ENCODE data around the gene THOC6.

THOC6 gene

GRCh38 chr16:3046641-3047386 lies 23.0 kb downstream of the THOC6 start:
- ATAC-seq: no peak; the same call in 2 of the 3 replicates
- TF ChIP-seq CSDC2 (CRISPR knock-in tag; IDR thresholded peaks at IDR 0.05) (no peak), PPARA (CRISPR knock-in tag; IDR thresholded peaks at IDR 0.05; ENCODE audit: borderline replicate concordance) (no peak), OSR1 (CRISPR knock-in tag; IDR thresholded peaks at IDR 0.05) (no peak), GLIS3 (CRISPR knock-in tag; IDR thresholded peaks at IDR 0.05) (no peak), ESRRG (CRISPR knock-in tag; IDR thresholded peaks at IDR 0.05) (no peak), TOX (CRISPR knock-in tag; IDR thresholded peaks at IDR 0.05; ENCODE audit: borderline replicate concordance) (no peak), TCF4 (CRISPR knock-in tag; IDR thresholded peaks at IDR 0.05; ENCODE audit: borderline replicate concordance) (no peak), ZFP3 (CRISPR knock-in tag; IDR thresholded peaks at IDR 0.05) (no peak), ZC3H10 (CRISPR knock-in tag; IDR thresholded peaks at IDR 0.05) (no peak), ISL1 (CRISPR knock-in tag; IDR thresholded peaks at IDR 0.05) (no peak), ZNF565 (CRISPR knock-in tag; conservative IDR thresholded peaks at IDR 0.05; ENCODE audit: low read depth) (no peak), SNAI2 (CRISPR knock-in tag; IDR thresholded peaks at IDR 0.05) (no peak), BACH2 (CRISPR knock-in tag; IDR thresholded peaks at IDR 0.05; ENCODE audit: borderline replicate concordance) (no peak), ZNF8 (CRISPR knock-in tag; IDR thresholded peaks at IDR 0.05) (no peak)
- TF ChIP-seq, protein P1, sequence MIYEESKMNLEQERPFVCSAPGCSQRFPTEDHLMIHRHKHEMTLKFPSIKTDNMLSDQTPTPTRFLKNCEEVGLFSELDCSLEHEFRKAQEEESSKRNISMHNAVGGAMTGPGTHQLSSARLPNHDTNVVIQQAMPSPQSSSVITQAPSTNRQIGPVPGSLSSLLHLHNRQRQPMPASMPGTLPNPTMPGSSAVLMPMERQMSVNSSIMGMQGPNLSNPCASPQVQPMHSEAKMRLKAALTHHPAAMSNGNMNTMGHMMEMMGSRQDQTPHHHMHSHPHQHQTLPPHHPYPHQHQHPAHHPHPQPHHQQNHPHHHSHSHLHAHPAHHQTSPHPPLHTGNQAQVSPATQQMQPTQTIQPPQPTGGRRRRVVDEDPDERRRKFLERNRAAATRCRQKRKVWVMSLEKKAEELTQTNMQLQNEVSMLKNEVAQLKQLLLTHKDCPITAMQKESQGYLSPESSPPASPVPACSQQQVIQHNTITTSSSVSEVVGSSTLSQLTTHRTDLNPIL (CRISPR knock-in tag; IDR thresholded peaks at IDR 0.05; ENCODE audit: low read depth): no peak
- TF ChIP-seq, protein P2, sequence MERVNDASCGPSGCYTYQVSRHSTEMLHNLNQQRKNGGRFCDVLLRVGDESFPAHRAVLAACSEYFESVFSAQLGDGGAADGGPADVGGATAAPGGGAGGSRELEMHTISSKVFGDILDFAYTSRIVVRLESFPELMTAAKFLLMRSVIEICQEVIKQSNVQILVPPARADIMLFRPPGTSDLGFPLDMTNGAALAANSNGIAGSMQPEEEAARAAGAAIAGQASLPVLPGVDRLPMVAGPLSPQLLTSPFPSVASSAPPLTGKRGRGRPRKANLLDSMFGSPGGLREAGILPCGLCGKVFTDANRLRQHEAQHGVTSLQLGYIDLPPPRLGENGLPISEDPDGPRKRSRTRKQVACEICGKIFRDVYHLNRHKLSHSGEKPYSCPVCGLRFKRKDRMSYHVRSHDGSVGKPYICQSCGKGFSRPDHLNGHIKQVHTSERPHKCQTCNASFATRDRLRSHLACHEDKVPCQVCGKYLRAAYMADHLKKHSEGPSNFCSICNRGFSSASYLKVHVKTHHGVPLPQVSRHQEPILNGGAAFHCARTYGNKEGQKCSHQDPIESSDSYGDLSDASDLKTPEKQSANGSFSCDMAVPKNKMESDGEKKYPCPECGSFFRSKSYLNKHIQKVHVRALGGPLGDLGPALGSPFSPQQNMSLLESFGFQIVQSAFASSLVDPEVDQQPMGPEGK (CRISPR knock-in tag; IDR thresholded peaks at IDR 0.05; ENCODE audit: borderline replicate concordance): no peak
- TF ChIP-seq, protein P3, sequence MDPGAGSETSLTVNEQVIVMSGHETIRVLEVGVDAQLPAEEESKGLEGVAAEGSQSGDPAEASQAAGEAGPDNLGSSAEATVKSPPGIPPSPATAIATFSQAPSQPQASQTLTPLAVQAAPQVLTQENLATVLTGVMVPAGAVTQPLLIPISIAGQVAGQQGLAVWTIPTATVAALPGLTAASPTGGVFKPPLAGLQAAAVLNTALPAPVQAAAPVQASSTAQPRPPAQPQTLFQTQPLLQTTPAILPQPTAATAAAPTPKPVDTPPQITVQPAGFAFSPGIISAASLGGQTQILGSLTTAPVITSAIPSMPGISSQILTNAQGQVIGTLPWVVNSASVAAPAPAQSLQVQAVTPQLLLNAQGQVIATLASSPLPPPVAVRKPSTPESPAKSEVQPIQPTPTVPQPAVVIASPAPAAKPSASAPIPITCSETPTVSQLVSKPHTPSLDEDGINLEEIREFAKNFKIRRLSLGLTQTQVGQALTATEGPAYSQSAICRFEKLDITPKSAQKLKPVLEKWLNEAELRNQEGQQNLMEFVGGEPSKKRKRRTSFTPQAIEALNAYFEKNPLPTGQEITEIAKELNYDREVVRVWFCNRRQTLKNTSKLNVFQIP (CRISPR knock-in tag; IDR thresholded peaks at IDR 0.05; ENCODE audit: borderline replicate concordance, low read depth): no peak

GRCh38 chr16:3047387-3047720 lies 23.5 kb downstream of the THOC6 start:
- ATAC-seq: no peak; the same call in 2 of the 3 replicates
- TF ChIP-seq ESRRG (CRISPR knock-in tag; IDR thresholded peaks at IDR 0.05): no peak
- no peak for TF ChIP-seq ZC3H10 (CRISPR knock-in tag; IDR thresholded peaks at IDR 0.05)
- TF ChIP-seq, protein P4, sequence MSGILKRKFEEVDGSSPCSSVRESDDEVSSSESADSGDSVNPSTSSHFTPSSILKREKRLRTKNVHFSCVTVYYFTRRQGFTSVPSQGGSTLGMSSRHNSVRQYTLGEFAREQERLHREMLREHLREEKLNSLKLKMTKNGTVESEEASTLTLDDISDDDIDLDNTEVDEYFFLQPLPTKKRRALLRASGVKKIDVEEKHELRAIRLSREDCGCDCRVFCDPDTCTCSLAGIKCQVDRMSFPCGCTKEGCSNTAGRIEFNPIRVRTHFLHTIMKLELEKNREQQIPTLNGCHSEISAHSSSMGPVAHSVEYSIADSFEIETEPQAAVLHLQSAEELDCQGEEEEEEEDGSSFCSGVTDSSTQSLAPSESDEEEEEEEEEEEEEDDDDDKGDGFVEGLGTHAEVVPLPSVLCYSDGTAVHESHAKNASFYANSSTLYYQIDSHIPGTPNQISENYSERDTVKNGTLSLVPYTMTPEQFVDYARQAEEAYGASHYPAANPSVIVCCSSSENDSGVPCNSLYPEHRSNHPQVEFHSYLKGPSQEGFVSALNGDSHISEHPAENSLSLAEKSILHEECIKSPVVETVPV (CRISPR knock-in tag; IDR thresholded peaks at IDR 0.05): no peak
- no peak for TF ChIP-seq BACH2 (CRISPR knock-in tag; IDR thresholded peaks at IDR 0.05; ENCODE audit: borderline replicate concordance)
- no peak for TF ChIP-seq GLIS3 (CRISPR knock-in tag; IDR thresholded peaks at IDR 0.05)
- no peak for TF ChIP-seq ZFP30 (CRISPR knock-in tag; IDR thresholded peaks at IDR 0.05)
- no peak for TF ChIP-seq ZNF8 (CRISPR knock-in tag; IDR thresholded peaks at IDR 0.05)
- TF ChIP-seq, protein P2 (CRISPR knock-in tag; IDR thresholded peaks at IDR 0.05; ENCODE audit: borderline replicate concordance): no peak
- TF ChIP-seq, protein P1 (CRISPR knock-in tag; IDR thresholded peaks at IDR 0.05; ENCODE audit: low read depth): no peak
- no peak for TF ChIP-seq TSHZ2 (CRISPR knock-in tag; IDR thresholded peaks at IDR 0.05)
- no peak for TF ChIP-seq OSR1 (CRISPR knock-in tag; IDR thresholded peaks at IDR 0.05)
- no peak for TF ChIP-seq ZNF70 (CRISPR knock-in tag; IDR thresholded peaks at IDR 0.05)
- TF ChIP-seq ZFP3 (CRISPR knock-in tag; IDR thresholded peaks at IDR 0.05): no peak
- TF ChIP-seq SNAI2 (CRISPR knock-in tag; IDR thresholded peaks at IDR 0.05): no peak
- no peak for TF ChIP-seq PPARA (CRISPR knock-in tag; IDR thresholded peaks at IDR 0.05; ENCODE audit: borderline replicate concordance)
- no peak for TF ChIP-seq ZNF565 (CRISPR knock-in tag; conservative IDR thresholded peaks at IDR 0.05; ENCODE audit: low read depth)
